Uterus (tissue), 2 donors: ENCODE measurements around the gene MON1B.

ENCODE experiments used
- CTCF ChIP-seq, 4 experiments: fragments of 200-600 bp in 2 of 4; fragments of 450-650 bp in 2 of 4; sonication (generic) in 2 of 4; IDR thresholded peaks; one replicate each; pipeline ENCODE4 v1.5.1; 2016 to 2019; ENCODE audit warnings: antibody characterized with exemption in 4 of 4, mild to moderate bottlenecking in 2 of 4, moderate library complexity in 1 of 4
- POLR2A ChIP-seq, 2 donors: fragments of 450-650 bp; IDR thresholded peaks; one replicate each; pipeline ENCODE4 v1.6.1; 2016; ENCODE audit warnings: antibody characterized with exemption in 2 of 2, mild to moderate bottlenecking in 1 of 2, moderate library complexity in 1 of 2

- no peak for TF ChIP-seq POLR2A (IDR thresholded peaks at IDR 0.05)
- TF ChIP-seq CTCF (IDR thresholded peaks at IDR 0.05) = no peak
Measured at GRCh38 chr16:77231047-77231446, 40.1 kb downstream of the MON1B start.
